Adipocyte (in vitro differentiated cells): ENCODE results near the gene PPIP5K1.

Experiments
- DNase-seq: peaks from one replicate; pipeline ENCODE4 v3.0.0-alpha.2; 2015; ENCODE audit warnings: low read depth
- H3K27me3 ChIP-seq: replicated peaks from 2 replicates; pipeline ENCODE4 v1.7.0; 2013; ENCODE audit warnings: mild to moderate bottlenecking, low read length, moderate library complexity; ENCODE audit not compliant: control insufficient read depth, insufficient read depth
- H3K36me3 ChIP-seq: 2 replicates; pipeline ENCODE4 v1.7.0; 2013; ENCODE audit warnings: low read length, mild to moderate bottlenecking, moderate library complexity; ENCODE audit not compliant: control insufficient read depth, insufficient read depth, severe bottlenecking
- H3K4me1 ChIP-seq: 2 replicates; pipeline ENCODE4 v1.7.0; 2013; ENCODE audit warnings: mild to moderate bottlenecking, low read length, moderate library complexity; ENCODE audit not compliant: control insufficient read depth, insufficient read depth
- H3K4me3 ChIP-seq: 2 replicates; pipeline ENCODE4 v1.7.0; 2013; ENCODE audit warnings: mild to moderate bottlenecking, low read length, moderate library complexity
- H3K9ac ChIP-seq: 2 replicates; pipeline ENCODE4 v1.7.0; 2013; ENCODE audit warnings: mild to moderate bottlenecking, low read length, moderate library complexity
- H3K9me3 ChIP-seq: 2 replicates; pipeline ENCODE4 v1.7.0; 2013; ENCODE audit warnings: mild to moderate bottlenecking, low read length, moderate library complexity; ENCODE audit not compliant: control insufficient read depth

The PPIP5K1 gene

GRCh38 chr15:43487271-43487895 lies 102.6 kb downstream of the PPIP5K1 start:
- Histone ChIP-seq H3K27me3 (no peaks in the 10 kb centered on the region), H3K9me3 (no peaks in the 10 kb centered on the region), H3K4me1 (peaks cover 41% of the 10 kb centered on the region), H3K9ac (no peak overlapping the region), H3K4me3 (no peak overlapping the region), H3K36me3 (peaks cover 34% of the 10 kb centered on the region)
- DNase-seq = no peak

GRCh38 chr15:43484455-43484854 lies 105.6 kb downstream of the PPIP5K1 start:
- no peaks in the 10 kb centered on the region for H3K27me3 ChIP-seq
- peaks cover 31% of the 10 kb centered on the region for H3K36me3 ChIP-seq
- no peak for DNase-seq

More at GRCh38 chr15:43484455-43484854, 105.6 kb downstream of the PPIP5K1 start:
- Histone ChIP-seq H3K9me3 (no peaks in the 10 kb centered on the region), H3K9ac (peak overlapping the region; percentile 45), H3K4me1 (peaks cover 29% of the 10 kb centered on the region), H3K4me3 (no peak overlapping the region)
